ENCODE results near the gene CTSZ. TPM values are rescaled to one million over a fixed set of nuclear protein-coding genes. Genes with fewer than 3 reads are reported as not detected.

CTSZ gene
- total and polyA plus RNA-seq, 10 of the 15 experiments (the other 5 are each of a cell fraction or from before 2014, with no cell fraction given) = 6.0 to 301 (median 154) TPM

DNA sequence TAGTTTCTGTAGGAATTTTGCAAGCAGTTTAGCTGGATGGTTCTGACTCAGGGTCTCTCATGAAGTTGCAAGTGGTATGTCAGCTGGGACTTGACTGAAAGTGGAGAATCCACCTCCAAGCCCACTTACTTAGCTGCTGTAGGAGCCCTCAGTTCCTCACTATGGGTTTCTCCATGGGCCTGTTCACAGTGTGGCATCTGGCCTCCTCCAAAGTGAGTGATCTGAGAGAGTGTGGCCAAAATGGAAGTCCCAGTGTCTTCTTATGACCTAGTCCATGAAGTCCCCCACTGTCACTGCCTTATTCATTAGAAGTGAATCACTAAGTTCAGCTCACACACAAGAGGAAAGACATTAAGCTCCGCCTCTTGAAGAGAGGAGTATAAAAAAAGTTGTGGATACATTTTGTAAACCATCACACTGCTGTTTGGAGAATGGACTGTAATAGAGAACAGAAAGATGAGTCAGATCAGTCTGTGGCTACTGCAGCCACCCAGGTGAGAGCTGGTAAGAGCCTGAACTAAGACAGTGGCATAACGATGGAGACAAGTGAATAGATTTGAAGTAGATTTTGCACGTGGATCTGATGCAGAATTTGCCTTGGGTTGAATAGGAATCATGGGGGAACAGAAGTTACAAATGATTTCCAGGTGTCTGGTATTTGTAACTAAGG is 30.9 kb downstream of the CTSZ start:
- FAIRE-seq = no peak
- Histone ChIP-seq H2AFZ (ENCODE audit: control insufficient read depth, low read depth, low read length) (peak overlapping the region; percentile 20; the same call in 1 of the 2 replicates), H3K9me3 (replicated peaks; ENCODE audit: control insufficient read depth, insufficient read depth, low read length) (peaks cover 2% of the 10 kb centered on the region; the same call in 2 of the 3 replicates), H3K27ac (ENCODE audit: control insufficient read depth, insufficient read depth) (no peak overlapping the region), H3K27me3 (replicated peaks in 1 of 2; ENCODE audit: control insufficient read depth in 2 of 2, insufficient read depth in 2 of 2, low read length in 1 of 2) (no peaks in the 10 kb centered on the region), H3K4me1 (ENCODE audit: control insufficient read depth, insufficient read depth, low read length) (peaks cover 28% of the 10 kb centered on the region), H3K9ac (ENCODE audit: control insufficient read depth, insufficient read depth, low read length) (no peak overlapping the region), H4K20me1 (ENCODE audit: control insufficient read depth, insufficient read depth) (no peaks in the 10 kb centered on the region), H3K36me3 (ENCODE audit: control insufficient read depth in 2 of 2, insufficient read depth in 2 of 2, low read length in 1 of 2) (no peaks in the 10 kb centered on the region), H3K79me2 (ENCODE audit: control insufficient read depth, insufficient read depth, low read length) (peaks cover 3% of the 10 kb centered on the region; the same call in 1 of the 2 replicates), H3K4me2 (ENCODE audit: control insufficient read depth, insufficient read depth) (no peak overlapping the region), H3K4me3 (no peak overlapping the region)
- 41% methylated on average over 3 of the region's 3 CpGs for WGBS (ENCODE audit: insufficient coverage, insufficient replicate concordance, low lambda C conversion rate, missing lambda C conversion rate)
- ChIA-PET RAD21 (ENCODE audit: unreplicated experiment) (interaction anchor here (3.8 kb wide), 1 partner anchor 68 kb away, joined by 25 read pairs; no protein-coding TSS in a partner anchor), POLR2A (interaction anchor here (0.7 kb wide), 1 partner anchor 69 kb away, joined by 5 read pairs; no protein-coding TSS in a partner anchor), SMC1A (ENCODE audit: uncharacterized antibody, unreplicated experiment) (interaction anchor here (1.2 to 2.0 kb wide), 3 partner anchors 29 to 106 kb away, joined by 3 to 5 read pairs (median 4); no protein-coding TSS in a partner anchor), CTCF (interaction anchor here (1.0 kb wide), 1 partner anchor 38 kb away, joined by 4 read pairs; no protein-coding TSS in a partner anchor)
- intact Hi-C loops (cut with micrococcal nuclease; ENCODE audit: unreplicated experiment) = no loop called here
- TF ChIP-seq RUNX3 (IDR thresholded peaks at IDR 0.05; ENCODE audit: low read length) (peak; percentile 9; the same call in 1 of the 2 replicates), STAT1 (conservative IDR thresholded peaks at IDR 0.05) (no peak), RFX5 (IDR thresholded peaks at IDR 0.05; ENCODE audit: low read depth, low read length) (no peak)
- in situ Hi-C loops (cut with MboI) = no loop called here
- DNase-seq (ENCODE audit: low read depth, low spot score) = no peak
- no TSS peak for BruUV-seq (replicated peaks)
- ATAC-seq = peak; percentile 74

DNA sequence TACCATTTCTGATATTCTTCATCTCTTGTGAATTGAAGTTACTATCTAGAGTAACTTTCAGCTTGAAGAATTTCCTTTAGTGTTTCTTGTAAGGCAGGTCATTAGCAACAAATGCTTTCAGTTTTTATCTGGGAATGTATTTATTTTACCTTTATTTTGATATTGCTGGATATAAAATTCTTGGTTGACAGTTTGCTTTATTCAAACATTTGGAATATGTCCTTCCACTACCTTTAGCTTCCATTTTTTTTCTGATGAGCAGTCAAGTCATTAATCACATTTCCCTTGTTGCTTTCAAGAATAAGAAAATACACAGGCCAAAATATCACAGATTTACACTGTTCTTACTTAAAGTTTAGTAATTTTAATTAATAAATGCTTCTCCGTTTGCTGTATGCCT is 31.7 kb downstream of the CTSZ start:
- Histone ChIP-seq H4K20me1 (ENCODE audit: control insufficient read depth, insufficient read depth) (no peaks in the 10 kb centered on the region), H3K4me2 (ENCODE audit: control insufficient read depth, insufficient read depth) (no peak overlapping the region), H3K9ac (ENCODE audit: control insufficient read depth, insufficient read depth, low read length) (no peak overlapping the region), H3K79me2 (ENCODE audit: control insufficient read depth, insufficient read depth, low read length) (no peaks in the 10 kb centered on the region), H3K9me3 (replicated peaks; ENCODE audit: control insufficient read depth, insufficient read depth, low read length) (peaks cover 2% of the 10 kb centered on the region; the same call in 2 of the 3 replicates), H2AFZ (ENCODE audit: control insufficient read depth, low read depth, low read length) (no peak overlapping the region), H3K36me3 (ENCODE audit: control insufficient read depth in 2 of 2, insufficient read depth in 2 of 2, low read length in 1 of 2) (no peaks in the 10 kb centered on the region), H3K4me3 (no peak overlapping the region), H3K27ac (ENCODE audit: control insufficient read depth, insufficient read depth) (no peak overlapping the region), H3K27me3 (replicated peaks in 1 of 2; ENCODE audit: control insufficient read depth in 2 of 2, insufficient read depth in 2 of 2, low read length in 1 of 2) (no peaks in the 10 kb centered on the region), H3K4me1 (ENCODE audit: control insufficient read depth, insufficient read depth, low read length) (peaks cover 28% of the 10 kb centered on the region)
- 55% methylated on average over 1 of the region's 1 CpG for WGBS (ENCODE audit: insufficient coverage, insufficient replicate concordance, low lambda C conversion rate, missing lambda C conversion rate)
- FAIRE-seq (no peak), DNase-seq (ENCODE audit: low read depth, low spot score) (no peak), ATAC-seq (no peak)
- BruUV-seq (replicated peaks) = no TSS peak
- intact Hi-C loops (cut with micrococcal nuclease; ENCODE audit: unreplicated experiment) (no loop called here), in situ Hi-C loops (cut with MboI) (no loop called here)
- ChIA-PET POLR2A (no interaction called here), SMC1A (ENCODE audit: uncharacterized antibody, unreplicated experiment) (interaction anchor here (1.4 kb wide), 1 partner anchor 105 kb away, joined by 4 read pairs; no protein-coding TSS in a partner anchor), RAD21 (ENCODE audit: unreplicated experiment) (no interaction called here), CTCF (no interaction called here)
- TF ChIP-seq POLR2AphosphoS2 (IDR thresholded peaks at IDR 0.05; ENCODE audit: low read depth, low read length) (no peak), SP1 (IDR thresholded peaks at IDR 0.05; ENCODE audit: low read depth, low read length) (no peak), HDGF (IDR thresholded peaks at IDR 0.05) (no peak), CBX5 (IDR thresholded peaks at IDR 0.05; ENCODE audit: low read depth) (0 out of 2 replicates have a peak, but pooled peaks have one; percentile 24)

Data from GM12878 (cell line).